ENCODE results near the gene TIE1.
A peak's percentile ranks its signal among the peaks of the same experiment; 100 is the strongest.

Gene TIE1

DNA sequence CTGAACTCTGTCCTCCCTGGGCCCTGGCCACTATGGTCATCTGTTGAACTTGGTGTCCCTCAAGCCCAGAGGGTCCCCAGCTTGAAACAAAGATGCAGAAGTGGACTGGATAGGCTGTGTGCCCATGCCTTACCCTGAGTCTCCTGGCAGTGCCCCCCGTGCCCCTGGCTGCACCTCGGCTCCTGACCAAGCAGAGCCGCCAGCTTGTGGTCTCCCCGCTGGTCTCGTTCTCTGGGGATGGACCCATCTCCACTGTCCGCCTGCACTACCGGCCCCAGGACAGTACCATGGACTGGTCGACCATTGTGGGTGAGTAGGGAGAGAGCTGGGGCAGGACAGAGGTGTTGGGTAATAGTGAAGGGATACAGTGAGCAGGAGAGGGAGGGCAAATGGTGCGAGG is 10.7 kb downstream of the TIE1 start:
- DNase-seq (ENCODE audit: low read depth in 3 of 3, low spot score in 1 of 3): no peak

DNA sequence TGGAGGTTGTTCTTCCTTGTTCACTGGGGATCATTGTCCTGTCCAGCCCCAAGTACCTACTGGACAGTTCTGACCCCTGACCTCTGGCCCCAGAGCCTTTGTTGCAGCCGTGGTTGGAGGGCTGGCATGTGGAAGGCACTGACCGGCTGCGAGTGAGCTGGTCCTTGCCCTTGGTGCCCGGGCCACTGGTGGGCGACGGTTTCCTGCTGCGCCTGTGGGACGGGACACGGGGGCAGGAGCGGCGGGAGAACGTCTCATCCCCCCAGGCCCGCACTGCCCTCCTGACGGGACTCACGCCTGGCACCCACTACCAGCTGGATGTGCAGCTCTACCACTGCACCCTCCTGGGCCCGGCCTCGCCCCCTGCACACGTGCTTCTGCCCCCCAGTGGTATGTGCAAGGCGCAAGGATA is 11.4 kb downstream of the TIE1 start:
- no peak for DNase-seq (ENCODE audit: low read depth in 3 of 3, low spot score in 1 of 3)

DNA sequence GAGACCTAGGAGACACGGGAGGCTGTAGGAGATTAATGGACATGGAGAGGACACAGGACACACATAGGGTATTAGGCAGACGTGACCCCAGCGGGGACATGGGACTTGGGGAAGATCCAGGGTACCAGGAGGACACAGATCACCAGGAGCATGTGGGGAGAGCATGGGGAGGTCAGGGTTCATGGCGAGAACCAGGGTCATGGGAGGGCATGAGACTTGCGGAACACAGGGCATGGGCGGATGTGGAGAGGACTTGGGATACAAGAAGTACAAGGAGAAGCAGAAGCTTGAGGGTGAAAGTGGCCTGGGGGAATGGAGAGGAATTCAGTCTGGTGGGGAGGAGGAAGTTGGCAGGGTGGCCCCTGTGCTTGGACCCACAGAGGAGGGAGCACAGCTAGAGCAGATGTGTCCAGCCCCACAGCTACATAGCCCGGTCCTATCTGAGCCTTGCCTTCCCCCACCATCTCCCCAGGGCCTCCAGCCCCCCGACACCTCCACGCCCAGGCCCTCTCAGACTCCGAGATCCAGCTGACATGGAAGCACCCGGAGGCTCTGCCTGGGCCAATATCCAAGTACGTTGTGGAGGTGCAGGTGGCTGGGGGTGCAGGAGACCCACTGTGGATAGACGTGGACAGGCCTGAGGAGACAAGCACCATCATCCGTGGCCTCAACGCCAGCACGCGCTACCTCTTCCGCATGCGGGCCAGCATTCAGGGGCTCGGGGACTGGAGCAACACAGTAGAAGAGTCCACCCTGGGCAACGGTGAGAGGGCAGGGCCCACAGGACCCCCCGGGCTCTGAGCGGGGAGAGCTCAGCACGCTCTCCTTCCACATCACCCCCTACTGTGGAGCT is 12.1 kb downstream of the TIE1 start:
- DNase-seq (ENCODE audit: low read depth in 3 of 3, low spot score in 1 of 3): no peak

DNA sequence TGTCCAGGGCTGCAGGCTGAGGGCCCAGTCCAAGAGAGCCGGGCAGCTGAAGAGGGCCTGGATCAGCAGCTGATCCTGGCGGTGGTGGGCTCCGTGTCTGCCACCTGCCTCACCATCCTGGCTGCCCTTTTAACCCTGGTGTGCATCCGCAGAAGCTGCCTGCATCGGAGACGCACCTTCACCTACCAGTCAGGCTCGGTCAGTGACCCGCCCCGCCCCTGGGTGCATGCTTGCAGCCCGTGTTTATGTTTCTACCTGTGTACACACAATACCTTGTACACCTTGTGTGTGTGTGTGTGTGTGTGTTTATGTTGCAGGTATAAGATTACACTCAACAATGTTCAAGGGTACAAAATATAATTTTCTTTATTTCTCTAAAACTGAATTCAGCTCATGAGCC is 13.0 kb downstream of the TIE1 start:
- no peak for DNase-seq (ENCODE audit: low read depth in 3 of 3, low spot score in 1 of 3)

DNA sequence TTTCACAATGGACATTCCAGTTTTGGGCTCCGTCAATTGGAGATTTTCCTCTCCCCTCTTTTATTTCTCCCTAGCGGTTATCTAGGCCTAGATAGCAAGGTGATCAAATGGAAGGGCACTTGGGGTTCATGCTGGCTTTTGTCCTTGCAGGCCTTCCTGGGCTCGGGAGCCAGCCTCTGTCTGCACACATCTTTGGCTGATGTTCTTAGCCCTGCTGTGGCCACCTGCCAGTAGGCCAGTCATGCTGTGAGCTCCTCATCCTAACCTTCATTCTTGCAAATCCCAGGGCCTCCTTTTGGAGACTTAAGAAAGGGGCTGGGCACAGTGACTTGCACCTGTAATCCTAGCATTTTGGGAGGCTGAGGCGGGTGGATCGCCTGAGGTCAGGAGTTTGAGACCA is 13.5 kb downstream of the TIE1 start:
- no peak for DNase-seq (ENCODE audit: low read depth in 3 of 3, low spot score in 1 of 3)

DNA sequence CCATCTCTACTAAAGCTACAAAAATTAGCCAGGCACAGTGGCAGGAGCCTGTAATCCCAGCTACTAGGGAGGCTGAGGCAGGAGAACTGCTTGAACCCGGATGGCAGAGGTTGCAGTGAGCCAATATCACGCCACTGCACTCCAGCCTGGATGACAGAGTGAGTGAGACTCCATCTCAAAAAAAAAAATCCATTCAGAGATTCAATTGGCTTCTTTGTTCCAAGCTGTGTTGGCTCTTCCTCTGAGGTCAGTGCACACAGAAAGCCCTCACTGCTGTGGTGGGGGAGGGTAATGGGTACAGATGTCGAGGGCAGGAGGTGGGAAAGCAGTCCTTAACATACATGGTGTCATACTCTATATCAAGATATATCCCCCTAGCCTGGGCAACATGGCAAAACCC is 14.7 kb downstream of the TIE1 start:
- no peak for DNase-seq (ENCODE audit: low read depth in 3 of 3, low spot score in 1 of 3)

DNA sequence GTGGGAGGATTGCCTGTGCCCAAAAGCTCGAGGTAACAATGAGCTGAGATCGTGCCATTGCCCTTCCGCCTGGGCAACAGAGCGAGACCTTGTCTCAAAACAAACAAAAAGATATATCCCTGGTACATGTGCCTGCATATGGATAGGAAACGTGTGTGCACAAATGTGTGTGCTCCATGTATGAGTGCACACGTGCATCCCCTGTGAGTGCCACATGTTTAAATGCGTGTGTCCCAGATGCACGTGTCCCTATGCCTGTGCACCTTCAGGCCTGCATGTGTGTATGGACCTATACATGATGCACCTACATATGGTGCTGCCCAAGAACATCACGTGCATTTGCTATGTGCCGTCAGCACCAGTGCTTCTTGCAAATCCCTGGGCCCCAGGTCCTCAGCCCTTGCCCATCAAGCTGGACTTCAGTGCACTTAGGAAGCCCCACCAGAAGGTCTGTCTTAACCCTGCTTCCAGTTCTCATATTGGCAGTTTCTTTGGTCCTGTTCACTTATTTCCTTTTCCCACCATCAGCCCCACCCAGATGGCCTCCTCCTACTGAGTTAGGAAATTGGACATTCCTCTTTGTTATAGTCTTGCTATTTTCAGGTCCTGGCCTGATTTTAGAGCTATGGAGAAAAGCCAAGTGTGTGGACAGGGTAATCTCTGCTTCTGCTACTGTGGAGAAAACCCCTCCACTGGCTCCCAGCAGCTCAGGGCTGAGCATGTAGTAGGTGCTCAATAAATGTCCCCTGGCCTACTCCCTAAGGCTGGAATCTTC is 15.4 kb downstream of the TIE1 start:
- no peak for DNase-seq (ENCODE audit: low read depth in 3 of 3, low spot score in 1 of 3)

DNA sequence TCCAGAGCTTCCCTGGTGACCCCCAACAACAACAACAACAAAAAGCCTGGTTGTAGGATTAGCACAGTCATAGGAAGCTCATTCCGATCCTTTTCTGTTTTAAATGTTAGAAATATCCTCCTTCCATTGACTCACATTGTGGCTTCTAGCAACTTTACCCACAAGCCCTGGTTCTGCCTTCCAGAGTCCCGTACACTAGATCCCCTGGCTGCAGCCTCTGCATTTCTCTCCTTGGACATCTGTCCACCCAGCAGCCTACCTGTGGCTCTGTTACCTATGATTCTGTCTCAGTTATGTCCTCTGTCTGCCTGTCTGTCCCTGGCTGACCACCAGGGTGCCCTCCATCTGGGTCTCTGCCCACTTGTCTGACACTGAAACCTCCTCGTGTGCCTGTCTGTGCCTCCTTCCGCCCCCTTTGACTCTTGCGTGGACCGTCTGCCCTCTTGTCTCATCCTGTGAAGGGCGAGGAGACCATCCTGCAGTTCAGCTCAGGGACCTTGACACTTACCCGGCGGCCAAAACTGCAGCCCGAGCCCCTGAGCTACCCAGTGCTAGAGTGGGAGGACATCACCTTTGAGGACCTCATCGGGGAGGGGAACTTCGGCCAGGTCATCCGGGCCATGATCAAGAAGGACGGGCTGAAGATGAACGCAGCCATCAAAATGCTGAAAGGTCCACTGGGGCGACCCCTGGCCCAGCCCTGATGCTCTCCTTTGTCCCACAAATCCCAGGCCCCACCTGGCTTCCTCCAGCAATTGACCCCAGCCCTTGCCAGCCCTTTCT is 16.1 kb downstream of the TIE1 start:
- DNase-seq (ENCODE audit: low read depth in 3 of 3, low spot score in 1 of 3): no peak

DNA sequence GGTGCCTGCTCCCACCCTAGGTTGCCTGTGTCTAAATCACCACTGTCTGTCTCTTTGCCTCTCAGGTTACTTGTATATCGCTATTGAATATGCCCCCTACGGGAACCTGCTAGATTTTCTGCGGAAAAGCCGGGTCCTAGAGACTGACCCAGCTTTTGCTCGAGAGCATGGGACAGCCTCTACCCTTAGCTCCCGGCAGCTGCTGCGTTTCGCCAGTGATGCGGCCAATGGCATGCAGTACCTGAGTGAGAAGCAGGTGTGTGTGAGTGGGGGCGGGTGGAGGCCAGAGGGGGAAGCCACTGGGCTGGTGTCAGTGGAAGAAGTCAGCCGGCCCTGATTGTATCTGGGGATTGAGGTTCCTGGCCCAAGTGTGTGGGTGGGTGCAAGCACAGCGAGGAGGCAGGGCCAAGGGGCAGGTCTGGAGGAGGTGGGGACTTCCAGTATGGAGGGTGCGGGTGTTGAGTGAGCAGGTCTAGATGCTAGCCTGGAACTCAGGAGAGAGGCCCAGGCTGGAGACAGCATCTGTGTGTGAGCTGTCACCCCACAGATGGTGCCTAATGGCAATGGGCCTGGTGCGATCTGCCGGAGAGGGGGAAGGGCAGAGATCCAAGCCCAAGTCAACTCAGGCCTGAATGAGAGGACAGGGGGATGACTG is 17.2 kb downstream of the TIE1 start:
- DNase-seq (ENCODE audit: low read depth in 3 of 3, low spot score in 1 of 3): no peak

DNA sequence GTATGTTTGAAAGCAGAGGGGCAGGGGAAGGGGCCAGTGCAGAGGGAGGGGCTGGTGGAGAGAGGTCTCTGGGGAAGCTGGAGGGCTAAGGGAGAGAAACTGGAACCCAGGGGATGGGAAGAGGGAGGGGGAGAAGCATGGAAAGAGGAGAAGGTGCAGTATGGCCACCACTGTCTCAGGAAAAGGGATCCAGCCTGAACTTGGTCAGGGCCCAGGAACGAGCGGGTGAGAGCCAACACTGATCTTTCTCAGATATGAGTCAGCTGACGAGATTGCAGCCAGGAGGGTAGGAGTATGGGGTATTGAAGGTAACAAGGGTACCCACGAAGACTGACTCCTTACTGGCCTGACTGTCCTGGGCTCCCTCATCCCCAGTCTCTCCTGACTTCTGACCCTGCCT is 18.0 kb downstream of the TIE1 start:
- no peak for DNase-seq (ENCODE audit: low read depth in 3 of 3, low spot score in 1 of 3)

DNA sequence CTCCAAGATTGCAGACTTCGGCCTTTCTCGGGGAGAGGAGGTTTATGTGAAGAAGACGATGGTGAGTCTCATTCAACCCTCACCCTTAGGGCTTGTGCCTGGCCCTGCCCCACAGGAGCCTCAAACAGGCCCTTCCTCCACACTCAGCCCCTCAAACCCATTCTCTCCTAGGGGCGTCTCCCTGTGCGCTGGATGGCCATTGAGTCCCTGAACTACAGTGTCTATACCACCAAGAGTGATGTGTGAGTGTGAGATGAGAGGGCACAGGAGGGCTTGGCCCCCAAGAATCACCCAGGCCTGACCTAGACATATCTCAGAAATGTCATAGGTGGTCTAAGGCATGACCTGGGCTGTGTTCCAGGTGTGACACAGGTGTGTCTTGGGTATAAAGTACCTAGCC is 18.5 kb downstream of the TIE1 start:
- DNase-seq (ENCODE audit: low read depth in 3 of 3, low spot score in 1 of 3): no peak

DNA sequence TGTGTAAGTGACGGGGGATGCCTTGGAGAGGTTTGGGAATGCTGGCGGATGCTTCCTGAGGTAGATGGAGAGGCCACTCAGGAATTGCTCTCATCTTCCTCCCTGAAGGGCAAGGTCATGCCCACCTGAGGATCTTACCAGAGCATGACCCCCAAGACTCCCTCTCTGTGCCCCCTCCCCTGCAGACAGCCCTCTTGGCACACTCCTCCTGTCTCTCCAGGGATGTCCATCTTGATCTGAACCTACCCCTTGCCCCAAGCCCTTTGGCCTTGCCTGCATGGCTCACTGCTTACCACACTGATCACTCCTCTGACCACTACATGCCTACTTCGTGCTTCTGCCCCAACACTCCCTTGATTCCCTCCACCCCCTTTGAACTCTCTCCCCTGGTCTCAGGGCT is 19.0 kb downstream of the TIE1 start:
- no peak for DNase-seq (ENCODE audit: low read depth in 3 of 3, low spot score in 1 of 3)

DNA sequence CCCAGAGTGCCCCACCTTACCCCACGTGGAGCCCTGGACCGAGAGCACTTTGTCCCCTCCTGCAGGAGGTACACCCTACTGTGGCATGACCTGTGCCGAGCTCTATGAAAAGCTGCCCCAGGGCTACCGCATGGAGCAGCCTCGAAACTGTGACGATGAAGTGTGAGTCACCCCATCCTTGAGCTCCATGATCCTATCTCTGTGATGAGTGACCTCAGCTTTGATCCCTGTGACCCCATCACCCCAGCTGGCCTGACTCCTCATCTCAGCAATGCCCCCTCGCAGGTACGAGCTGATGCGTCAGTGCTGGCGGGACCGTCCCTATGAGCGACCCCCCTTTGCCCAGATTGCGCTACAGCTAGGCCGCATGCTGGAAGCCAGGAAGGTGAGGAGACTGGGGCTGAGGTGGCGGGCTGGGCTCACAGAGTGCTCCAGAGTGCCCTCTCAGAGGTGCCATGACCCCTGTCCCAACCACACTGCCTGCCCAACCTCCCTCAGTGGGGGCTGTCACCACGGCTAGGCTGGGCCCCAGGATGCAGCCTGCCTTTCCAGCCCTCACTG is 20.6 kb downstream of the TIE1 start:
- DNase-seq (ENCODE audit: low read depth in 3 of 3, low spot score in 1 of 3): no peak

DNA sequence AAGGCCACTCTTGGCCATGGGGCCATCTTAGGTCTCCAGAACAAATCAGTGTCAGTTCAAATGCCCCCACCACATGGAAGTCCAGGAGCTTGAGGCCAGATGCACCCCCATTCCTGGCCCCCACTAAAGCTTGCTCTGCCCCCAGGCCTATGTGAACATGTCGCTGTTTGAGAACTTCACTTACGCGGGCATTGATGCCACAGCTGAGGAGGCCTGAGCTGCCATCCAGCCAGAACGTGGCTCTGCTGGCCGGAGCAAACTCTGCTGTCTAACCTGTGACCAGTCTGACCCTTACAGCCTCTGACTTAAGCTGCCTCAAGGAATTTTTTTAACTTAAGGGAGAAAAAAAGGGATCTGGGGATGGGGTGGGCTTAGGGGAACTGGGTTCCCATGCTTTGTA is 21.7 kb downstream of the TIE1 start:
- no peak for DNase-seq (ENCODE audit: low read depth in 3 of 3, low spot score in 1 of 3)

DNA sequence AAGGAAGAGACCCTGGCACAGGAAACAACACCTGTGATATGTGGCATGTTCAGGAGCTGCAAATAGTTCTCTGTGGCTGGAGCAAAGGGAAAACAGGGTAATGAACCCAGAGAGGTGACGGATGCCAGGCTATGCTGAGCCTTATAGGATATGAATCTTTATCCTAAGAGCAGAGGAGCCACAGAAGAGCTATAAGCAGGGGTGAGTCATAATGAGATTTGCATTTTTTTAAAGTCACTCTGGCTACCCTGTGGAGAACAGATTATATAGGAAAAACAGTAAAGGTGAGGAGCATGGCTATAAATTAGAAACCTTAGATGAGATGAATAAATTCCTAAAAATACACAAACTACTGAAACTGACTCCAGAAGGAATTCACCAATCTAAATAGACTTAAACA is 24.0 kb downstream of the TIE1 start:
- no peak for DNase-seq (ENCODE audit: low read depth in 3 of 3, low spot score in 1 of 3)

DNA sequence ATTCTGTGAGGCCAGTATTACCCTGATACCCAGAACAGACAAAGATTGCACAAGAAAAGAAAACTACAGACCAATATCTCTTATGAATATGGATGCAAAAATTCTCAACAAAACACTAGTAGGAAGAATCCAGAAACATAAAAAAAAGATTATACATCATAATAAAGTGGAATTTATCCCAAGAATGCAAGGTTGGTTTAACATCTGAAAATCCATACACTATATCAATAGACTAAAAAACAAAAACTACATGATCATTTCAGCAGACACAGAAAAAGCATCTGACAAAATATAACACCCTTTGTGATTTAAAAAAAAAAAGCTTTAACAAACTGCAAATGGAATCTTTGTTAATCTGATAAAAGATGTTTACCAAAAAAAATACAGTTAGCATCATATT is 24.6 kb downstream of the TIE1 start:
- DNase-seq (ENCODE audit: low read depth in 3 of 3, low spot score in 1 of 3): no peak

DNA sequence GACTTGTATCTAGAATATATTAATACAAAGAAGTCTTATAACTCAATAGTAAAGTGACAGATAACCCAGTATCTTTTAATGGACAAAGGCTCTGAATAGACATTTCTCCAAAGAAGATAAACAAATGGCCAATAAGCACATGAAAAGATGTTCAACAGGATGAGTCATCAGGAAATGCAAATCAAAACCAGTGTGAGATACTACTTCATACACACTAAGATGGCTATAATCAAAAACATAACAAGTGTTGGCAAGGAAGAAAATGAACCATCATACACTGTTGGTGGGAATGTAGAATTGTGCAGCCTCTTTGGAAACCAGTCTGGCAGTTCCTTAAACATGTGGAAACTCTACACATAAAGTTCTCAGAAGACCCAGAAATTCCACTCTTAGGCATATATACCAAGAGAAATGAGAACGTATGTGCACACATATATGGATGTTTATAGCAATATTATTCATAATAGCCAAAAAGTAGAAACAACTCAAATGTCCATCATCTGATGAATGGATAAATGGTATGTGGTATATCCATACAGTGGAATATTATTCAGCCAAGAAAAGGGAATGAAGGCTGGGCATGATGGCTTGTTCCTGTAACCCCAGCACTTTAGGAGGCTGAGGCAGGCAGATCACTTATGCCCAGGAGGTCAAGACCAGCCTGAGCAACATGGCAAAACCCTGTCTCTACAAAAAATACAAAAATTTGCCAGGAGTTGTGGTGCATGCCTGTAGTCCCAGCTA is 26.9 kb downstream of the TIE1 start:
- DNase-seq (ENCODE audit: low read depth in 3 of 3, low spot score in 1 of 3): no peak

DNA sequence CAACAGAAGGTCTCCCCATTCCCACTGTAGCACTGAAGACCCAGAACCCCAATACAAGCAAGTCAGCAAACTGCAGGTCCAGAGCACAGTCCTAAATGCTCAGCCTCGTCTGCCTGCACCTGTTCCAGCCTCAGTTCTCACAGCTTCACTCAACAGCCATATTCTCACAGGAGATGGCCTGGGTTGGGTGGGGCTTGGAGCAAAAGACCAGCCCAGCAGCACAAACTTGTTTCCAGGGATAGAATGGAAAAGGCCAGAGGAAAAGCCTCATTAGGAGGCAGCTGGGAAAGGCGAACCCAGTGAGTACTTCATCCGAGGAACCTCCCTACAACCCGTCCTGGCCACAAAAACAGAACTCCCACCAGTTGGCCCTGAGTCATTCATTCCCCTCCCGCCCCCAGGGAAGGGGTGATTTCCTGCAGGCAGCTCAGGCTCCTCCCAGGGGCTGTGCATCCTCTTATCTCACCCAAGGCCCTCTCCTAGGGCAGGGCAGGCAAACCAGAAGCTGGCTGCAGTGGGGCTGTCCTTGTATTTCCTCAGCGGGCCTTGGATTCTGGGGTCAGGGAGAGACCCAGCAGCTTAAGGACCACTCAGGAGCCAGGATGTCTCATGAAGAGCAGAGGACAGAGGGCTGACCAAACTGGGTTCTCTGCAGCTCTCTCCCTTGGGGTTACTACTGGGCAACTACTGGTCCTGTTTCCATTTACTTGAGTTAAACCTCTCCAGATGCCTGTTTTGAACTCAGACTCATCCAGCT is 29.4 kb downstream of the TIE1 start:
- peak in 1 of 3 donors; percentile 37 for DNase-seq (ENCODE audit: low read depth in 3 of 3, low spot score in 1 of 3)

DNA sequence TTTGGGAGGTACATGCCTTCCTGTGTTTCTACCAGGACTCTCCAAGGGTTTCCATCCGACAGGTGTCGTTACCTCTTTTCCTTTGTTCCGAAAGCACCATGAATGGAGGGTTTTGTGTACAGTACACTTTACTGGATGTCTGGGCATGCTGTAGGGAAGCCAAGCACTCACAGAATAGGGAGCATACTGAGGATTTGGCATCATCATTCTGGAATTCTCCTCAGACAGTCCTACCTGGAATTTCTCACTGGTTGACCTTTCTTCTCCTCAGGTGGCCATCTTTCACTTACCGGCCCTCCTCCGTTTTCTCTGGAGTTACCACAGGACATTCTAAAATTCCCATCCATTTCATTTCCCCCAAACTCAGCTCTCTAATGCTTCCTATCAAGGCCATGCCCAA is 30.9 kb downstream of the TIE1 start:
- DNase-seq (ENCODE audit: low read depth in 3 of 3, low spot score in 1 of 3): no peak

Measured in stimulated activated CD4-positive, alpha-beta T cell treated with anti-CD3 and anti-CD28 coated beads, TNF-alpha, amount 100 ng/mL, for 1 hour (primary cell).